ENCODE measurements around the gene TP53BP2. TPM values are rescaled to one million over a fixed set of nuclear protein-coding genes. Genes with fewer than 3 reads are reported as not detected.

Gene TP53BP2
- total RNA-seq, 2 experiments from 2014 or later = 46.6 to 56.2 TPM

DNA sequence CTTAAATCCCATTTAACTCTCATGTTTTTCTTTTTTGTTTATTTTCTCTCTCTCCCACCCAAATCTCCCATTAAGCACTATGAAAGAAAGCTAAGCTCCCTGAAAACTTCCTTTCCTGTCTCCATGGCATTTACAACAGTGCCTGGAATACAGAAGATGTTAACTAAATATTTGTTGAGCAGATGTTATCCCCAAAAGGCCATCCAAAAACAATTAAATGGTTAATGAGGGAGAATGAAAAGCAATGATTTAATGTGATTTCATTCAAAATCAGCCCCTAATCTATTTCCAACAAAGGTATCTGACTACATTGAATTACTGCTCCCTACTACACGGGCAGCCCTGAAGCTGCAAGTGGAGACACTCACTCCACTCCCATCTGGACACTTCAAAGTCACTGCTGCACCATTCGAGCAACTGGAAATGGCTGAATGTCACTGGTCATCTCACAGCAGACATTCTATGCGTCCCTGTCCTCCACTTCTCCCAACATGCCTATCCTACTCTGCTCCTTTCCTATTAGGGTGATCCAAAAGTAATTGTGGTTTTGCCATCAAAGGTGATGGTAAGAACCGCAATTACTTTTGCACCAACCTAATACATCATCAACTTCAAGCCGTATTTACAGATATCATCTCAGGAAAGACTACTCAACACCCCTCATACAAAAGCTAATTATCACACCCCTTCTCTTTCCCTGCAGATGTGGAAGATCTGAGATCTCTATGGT lies 7.5 kb downstream of the TP53BP2 start:
- H3K27ac Mint-ChIP-seq = peak overlapping the region; percentile 44
- intact Hi-C loops (cut with DNase I, micrococcal nuclease) = loop anchor here (10.0 kb wide), 2 partner anchors 347 to 1183 kb away; partner anchors contain the start of gene DEGS1 (in 1 of the 2)
- DNase-seq (no peak), ATAC-seq (no peak)
- H3K36me3 Mint-ChIP-seq (ENCODE audit: low read depth) = peaks cover 4% of the 10 kb centered on the region
- ChIA-PET CTCF (interaction anchor here (0.6 to 0.9 kb wide), 2 partner anchors 8 to 62 kb away, joined by 3 to 4 read pairs; no protein-coding TSS in a partner anchor), POLR2A (interaction anchor here (0.6 kb wide), 2 partner anchors 784 to 1128 kb away, joined by 3 to 4 read pairs; no protein-coding TSS in a partner anchor)
- no peaks in the 10 kb centered on the region for H3K27me3 Mint-ChIP-seq
- H3K4me3 Mint-ChIP-seq = no peak overlapping the region
- peaks cover 41% of the 10 kb centered on the region for H3K4me1 Mint-ChIP-seq
- H3K9me3 Mint-ChIP-seq (ENCODE audit: low read depth) = peaks cover 3% of the 10 kb centered on the region

DNA sequence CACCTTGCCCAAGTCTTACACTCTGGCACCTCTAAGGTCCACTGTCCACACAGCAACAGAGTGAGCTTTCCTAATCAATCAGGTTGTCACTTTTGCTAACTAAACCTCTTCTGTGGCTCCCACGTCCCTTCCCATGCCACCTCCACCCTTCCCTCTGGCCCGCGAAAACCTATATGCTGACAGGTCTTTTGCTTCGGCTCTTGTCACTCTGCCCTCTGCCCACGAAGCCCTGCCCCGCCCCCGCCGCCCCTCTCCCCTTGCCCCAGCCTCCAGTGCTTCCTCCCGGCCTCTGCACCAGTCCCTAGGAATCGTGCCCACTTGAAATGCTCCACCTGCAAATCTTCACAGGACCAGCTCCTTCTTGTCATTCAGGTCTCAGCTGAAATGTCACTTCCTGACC lies 8.1 kb downstream of the TP53BP2 start:
- CTCF ChIA-PET = interaction anchor here (0.6 kb wide), 1 partner anchor 9 kb away, joined by 3 read pairs; no protein-coding TSS in a partner anchor
- Mint-ChIP-seq H3K9me3 (ENCODE audit: low read depth) (peaks cover 3% of the 10 kb centered on the region), H3K27me3 (no peaks in the 10 kb centered on the region), H3K27ac (peak overlapping the region; percentile 52), H3K4me3 (no peak overlapping the region), H3K4me1 (peaks cover 37% of the 10 kb centered on the region), H3K36me3 (ENCODE audit: low read depth) (peaks cover 4% of the 10 kb centered on the region)
- ATAC-seq = no peak
- DNase-seq = no peak
- intact Hi-C loops (cut with DNase I, micrococcal nuclease) = loop anchor here (10.0 kb wide), 2 partner anchors 347 to 1183 kb away; partner anchors contain the start of gene DEGS1 (in 1 of the 2)
- POLR2A ChIA-PET = interaction anchor here (2.6 kb wide), 1 partner anchor 8 kb away, joined by 22 read pairs; the partner anchor contains the start of gene TP53BP2

DNA sequence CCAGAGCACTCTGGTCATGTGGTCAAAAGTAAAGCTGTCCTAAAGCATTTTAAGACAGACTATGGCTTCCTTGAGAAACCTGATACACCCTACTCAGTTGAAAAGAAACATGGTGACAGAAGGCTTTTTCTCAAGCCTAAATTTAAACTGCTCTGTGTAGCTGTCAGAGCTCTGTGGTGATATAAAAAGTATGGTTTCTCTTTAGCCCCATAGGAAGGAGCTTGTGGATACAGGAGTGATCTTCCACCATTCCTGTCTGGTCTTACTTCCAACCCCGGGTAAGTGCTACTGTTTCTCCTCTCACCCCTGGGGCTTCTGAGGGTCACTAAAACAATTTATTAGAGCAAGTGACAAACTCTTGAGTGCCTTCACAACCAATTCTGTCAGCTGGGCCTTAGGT lies 8.5 kb downstream of the TP53BP2 start:
- peaks cover 3% of the 10 kb centered on the region for H3K9me3 Mint-ChIP-seq (ENCODE audit: low read depth)
- ATAC-seq (no peak), DNase-seq (no peak)
- H3K36me3 Mint-ChIP-seq (ENCODE audit: low read depth) = peaks cover 4% of the 10 kb centered on the region
- intact Hi-C loops (cut with DNase I, micrococcal nuclease) = loop anchor here (10.0 kb wide), 2 partner anchors 348 to 1182 kb away; partner anchors contain the start of gene DEGS1 (in 1 of the 2)
- H3K27me3 Mint-ChIP-seq = no peaks in the 10 kb centered on the region
- POLR2A ChIA-PET = interaction anchor here (2.6 kb wide), 1 partner anchor 9 kb away, joined by 22 read pairs; the partner anchor contains the start of gene TP53BP2
- CTCF ChIA-PET = interaction anchor here (0.6 kb wide), 1 partner anchor 9 kb away, joined by 3 read pairs; no protein-coding TSS in a partner anchor
- H3K4me1 Mint-ChIP-seq = peaks cover 34% of the 10 kb centered on the region
- no peak overlapping the region for H3K27ac Mint-ChIP-seq
- no peak overlapping the region for H3K4me3 Mint-ChIP-seq

DNA sequence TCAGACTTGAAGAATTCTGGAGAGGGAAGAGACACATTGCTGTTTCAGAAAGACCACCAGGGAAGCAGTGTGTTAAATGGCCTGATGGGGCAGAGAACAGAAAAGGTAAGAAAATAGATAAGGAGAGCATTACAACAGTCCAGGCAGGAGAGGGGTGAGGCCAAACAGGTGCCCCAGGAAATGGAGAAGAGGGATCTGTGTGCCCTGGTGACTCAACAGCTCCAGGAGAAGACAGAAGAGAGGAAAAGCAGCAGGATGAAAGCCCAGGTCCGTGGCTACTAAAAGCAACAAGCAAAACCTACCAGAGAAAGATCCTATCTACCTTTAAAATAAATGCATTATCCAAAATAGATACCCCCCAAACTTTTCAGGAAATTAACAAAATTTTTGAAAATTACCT lies 9.2 kb downstream of the TP53BP2 start:
- DNase-seq (no peak), ATAC-seq (no peak)
- H3K9me3 Mint-ChIP-seq (ENCODE audit: low read depth) = peaks cover 3% of the 10 kb centered on the region
- no peak overlapping the region for H3K4me3 Mint-ChIP-seq
- H3K36me3 Mint-ChIP-seq (ENCODE audit: low read depth) = peaks cover 4% of the 10 kb centered on the region
- ChIA-PET POLR2A (interaction anchor here (2.6 kb wide), 1 partner anchor 9 kb away, joined by 22 read pairs; the partner anchor contains the start of gene TP53BP2), CTCF (interaction anchor here (1.6 kb wide), 1 partner anchor 8 kb away, joined by 4 read pairs; no protein-coding TSS in a partner anchor)
- H3K4me1 Mint-ChIP-seq = peaks cover 32% of the 10 kb centered on the region
- H3K27me3 Mint-ChIP-seq = no peaks in the 10 kb centered on the region
- intact Hi-C loops (cut with DNase I, micrococcal nuclease) = loop anchor here (10.0 kb wide), 2 partner anchors 348 to 1182 kb away; partner anchors contain the start of gene DEGS1 (in 1 of the 2)
- H3K27ac Mint-ChIP-seq = no peak overlapping the region

DNA sequence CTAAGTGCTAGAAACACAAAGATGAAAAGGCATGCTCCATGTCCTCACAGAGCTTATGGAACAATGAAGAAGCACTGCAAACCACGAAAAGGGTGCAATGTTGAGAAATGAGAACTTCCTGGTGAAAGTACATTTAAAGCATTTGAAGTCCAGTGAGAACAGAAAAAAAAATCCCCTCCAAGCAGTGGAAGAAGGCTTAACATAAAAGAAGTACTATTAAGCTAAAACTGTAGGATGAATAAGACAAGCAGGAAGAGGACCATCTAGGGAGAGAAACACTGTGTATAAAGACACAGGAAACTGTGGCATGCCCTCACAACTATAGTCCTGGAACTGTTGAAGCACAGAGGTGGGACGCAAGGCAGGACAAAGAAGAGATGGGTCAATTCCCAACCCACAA lies 10.0 kb downstream of the TP53BP2 start:
- no peak for DNase-seq
- intact Hi-C loops (cut with DNase I, micrococcal nuclease) = loop anchor here (2.0 to 10.0 kb wide), 3 partner anchors 109 to 1181 kb away; partner anchors contain the start of gene DEGS1 (in 1 of the 2)

DNA sequence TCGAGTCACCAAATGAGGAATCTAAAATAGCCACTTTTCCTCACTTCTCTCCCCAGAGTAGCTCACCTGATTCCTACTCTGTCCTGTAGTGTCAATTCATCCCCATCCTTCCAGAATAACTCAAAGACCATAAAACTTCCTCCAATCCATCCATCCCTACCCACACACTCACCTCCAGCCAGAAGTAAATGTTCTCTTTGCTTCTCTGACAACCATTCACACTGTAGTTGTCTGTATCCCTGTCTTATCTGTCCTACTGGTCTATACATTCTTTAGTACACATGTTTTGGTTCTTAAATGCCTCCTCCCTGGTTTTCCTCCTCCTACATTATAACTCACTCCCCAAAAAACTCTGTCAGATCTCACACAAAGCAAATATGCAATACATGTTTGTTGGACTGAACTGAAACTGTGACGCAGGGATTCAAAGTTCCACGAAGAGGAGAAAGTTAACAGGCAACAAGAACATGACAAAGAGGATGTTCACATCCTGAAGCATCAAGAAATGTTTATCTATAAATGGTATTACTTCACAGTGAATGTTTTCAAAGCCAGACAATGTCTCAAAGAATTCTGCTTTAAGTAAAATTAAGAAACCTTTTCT lies 11.0 kb downstream of the TP53BP2 start:
- ATAC-seq (peak; percentile 17), DNase-seq (peak; percentile 52)
- Mint-ChIP-seq H3K4me3 (no peak overlapping the region), H3K27ac (no peak overlapping the region), H3K36me3 (ENCODE audit: low read depth) (peaks cover 1% of the 10 kb centered on the region), H3K27me3 (no peaks in the 10 kb centered on the region), H3K9me3 (ENCODE audit: low read depth) (no peaks in the 10 kb centered on the region), H3K4me1 (peaks cover 27% of the 10 kb centered on the region)
- ChIA-PET POLR2A (no interaction called here), CTCF (interaction anchor here (0.7 to 2.5 kb wide), 2 partner anchors 8 to 320 kb away, joined by 3 to 22 read pairs; no protein-coding TSS in a partner anchor)
- intact Hi-C loops (cut with DNase I, micrococcal nuclease) = loop anchor here (2.0 to 10.0 kb wide), 5 partner anchors 108 to 1180 kb away; partner anchors contain the start of genes DEGS1 (in 1 of the 2) and WDR26 (in 1 of the 2)

More for the DNA sequence above, 10.0 kb downstream of the TP53BP2 start:
- peak; percentile 8 for ATAC-seq
- peaks cover 30% of the 10 kb centered on the region for H3K4me1 Mint-ChIP-seq
- H3K9me3 Mint-ChIP-seq (ENCODE audit: low read depth) = peaks cover 3% of the 10 kb centered on the region
- no peak overlapping the region for H3K27ac Mint-ChIP-seq
- H3K36me3 Mint-ChIP-seq (ENCODE audit: low read depth) = peaks cover 4% of the 10 kb centered on the region
- no peaks in the 10 kb centered on the region for H3K27me3 Mint-ChIP-seq
- CTCF ChIA-PET = interaction anchor here (0.9 to 1.6 kb wide), 3 partner anchors 9 to 32 kb away, joined by 3 to 4 read pairs (median 4); no protein-coding TSS in a partner anchor
- H3K4me3 Mint-ChIP-seq = no peak overlapping the region
- POLR2A ChIA-PET = interaction anchor here (0.6 to 2.6 kb wide), 3 partner anchors 10 to 708 kb away, joined by 3 to 22 read pairs (median 4); partner anchors contain the start of gene TP53BP2

DNA sequence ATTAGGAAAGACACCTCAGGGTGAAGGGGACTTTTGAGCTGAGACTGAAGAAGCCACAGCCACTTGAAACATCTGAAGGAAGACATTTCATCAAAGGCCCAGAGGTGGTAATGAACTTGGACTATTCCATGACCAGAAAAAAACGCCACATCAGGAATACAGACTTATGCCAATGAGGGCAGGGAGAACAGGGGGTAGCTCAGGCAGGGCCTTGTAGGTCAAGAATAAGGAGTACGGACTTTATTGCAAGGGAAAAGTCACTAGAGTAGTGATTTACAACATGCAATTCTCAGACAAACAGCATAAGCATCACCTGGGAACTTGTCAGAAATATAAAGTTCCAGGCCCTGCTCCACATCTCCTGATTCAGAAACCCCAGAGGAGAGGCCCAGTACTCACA lies 11.8 kb downstream of the TP53BP2 start:
- Mint-ChIP-seq H3K36me3 (ENCODE audit: low read depth) (peaks cover 2% of the 10 kb centered on the region), H3K4me3 (no peak overlapping the region), H3K27me3 (no peaks in the 10 kb centered on the region), H3K9me3 (ENCODE audit: low read depth) (no peaks in the 10 kb centered on the region), H3K4me1 (peaks cover 32% of the 10 kb centered on the region), H3K27ac (no peak overlapping the region)
- CTCF ChIA-PET = interaction anchor here (0.7 to 2.5 kb wide), 3 partner anchors 9 to 319 kb away, joined by 3 to 22 read pairs (median 6); no protein-coding TSS in a partner anchor
- intact Hi-C loops (cut with DNase I, micrococcal nuclease) = loop anchor here (2.0 to 10.0 kb wide), 5 partner anchors 107 to 1179 kb away; partner anchors contain the start of genes DEGS1 (in 1 of the 2) and WDR26 (in 1 of the 2)
- no peak for ATAC-seq
- POLR2A ChIA-PET = interaction anchor here (0.8 to 2.2 kb wide), 2 partner anchors 10 to 12 kb away, joined by 3 to 13 read pairs; no protein-coding TSS in a partner anchor
- DNase-seq = no peak

DNA sequence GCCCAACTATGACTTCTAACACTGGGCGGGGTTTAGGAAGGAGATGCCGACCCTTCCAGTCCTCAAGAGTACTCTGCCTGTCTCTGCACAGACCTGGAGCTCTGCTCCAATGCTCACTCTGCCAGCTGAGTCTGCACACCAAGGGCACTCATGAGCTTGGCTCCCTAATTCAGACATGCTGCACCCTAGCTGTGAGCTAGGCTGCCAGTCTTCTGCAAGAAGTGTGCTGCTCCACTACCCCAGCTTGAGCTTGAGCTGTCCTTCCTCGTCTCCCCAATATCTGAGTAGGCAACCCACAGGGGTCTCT lies 13.2 kb downstream of the TP53BP2 start:
- H3K36me3 Mint-ChIP-seq (ENCODE audit: low read depth) = peaks cover 8% of the 10 kb centered on the region
- H3K4me1 Mint-ChIP-seq = peaks cover 27% of the 10 kb centered on the region
- POLR2A ChIA-PET = interaction anchor here (0.9 to 2.2 kb wide), 3 partner anchors 9 to 14 kb away, joined by 4 to 13 read pairs (median 9); partner anchors contain the start of gene TP53BP2
- ATAC-seq (peak; percentile 41), DNase-seq (peak; percentile 57)
- no peak overlapping the region for H3K4me3 Mint-ChIP-seq
- no peak overlapping the region for H3K27ac Mint-ChIP-seq
- no peaks in the 10 kb centered on the region for H3K27me3 Mint-ChIP-seq
- intact Hi-C loops (cut with DNase I, micrococcal nuclease) = loop anchor here (1.0 to 10.0 kb wide), 9 partner anchors 12 to 1178 kb away; partner anchors contain the start of genes DEGS1 (in 2 of the 2), TP53BP2 (in 1 of the 2) and WDR26 (in 1 of the 2)
- CTCF ChIA-PET = interaction anchor here (0.6 to 2.5 kb wide), 3 partner anchors 10 to 532 kb away, joined by 4 to 22 read pairs (median 5); no protein-coding TSS in a partner anchor
- no peaks in the 10 kb centered on the region for H3K9me3 Mint-ChIP-seq (ENCODE audit: low read depth)

DNA sequence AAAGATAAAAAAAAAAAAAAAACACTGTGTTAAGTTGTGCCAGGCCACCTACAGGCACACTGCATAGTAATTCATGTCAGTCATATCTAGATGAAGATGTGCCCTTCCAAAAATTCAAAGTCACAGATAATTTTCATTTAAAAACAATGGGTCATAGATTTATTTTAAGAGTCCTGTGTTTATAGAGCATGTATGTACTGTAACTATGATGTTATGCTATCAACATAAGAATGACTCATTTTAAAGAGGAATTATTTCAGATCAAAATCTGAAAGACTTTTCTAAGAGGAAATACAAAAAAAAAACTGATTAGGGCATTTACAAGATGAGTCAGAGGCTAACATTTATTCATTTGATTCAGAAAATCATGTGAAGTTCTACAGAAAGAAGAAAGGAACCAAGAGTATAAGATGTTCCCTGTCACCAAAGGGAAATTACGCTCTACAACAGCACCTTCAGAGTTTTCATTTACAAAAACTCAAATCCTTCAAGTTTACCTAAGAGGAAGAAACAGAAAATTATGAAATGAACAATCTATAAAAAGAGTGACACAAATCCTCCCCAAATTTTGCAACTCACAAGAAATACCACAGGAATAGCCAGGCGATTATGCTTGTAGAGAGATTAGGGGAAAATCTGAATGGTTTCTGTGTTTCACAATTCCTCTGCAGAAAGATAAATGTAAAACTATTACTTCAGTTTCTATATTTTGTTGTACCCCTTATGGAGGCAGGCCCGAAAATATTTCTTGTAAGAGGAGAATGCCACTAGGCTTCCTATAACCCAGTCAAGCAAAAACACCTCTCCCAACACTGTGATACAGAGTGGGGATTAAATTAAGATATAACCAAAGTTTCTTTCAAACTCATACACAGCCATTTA lies 13.8 kb downstream of the TP53BP2 start:
- peaks cover 8% of the 10 kb centered on the region for H3K36me3 Mint-ChIP-seq (ENCODE audit: low read depth)
- H3K4me3 Mint-ChIP-seq = no peak overlapping the region
- ATAC-seq = peak; percentile 71
- peaks cover 29% of the 10 kb centered on the region for H3K4me1 Mint-ChIP-seq
- no peaks in the 10 kb centered on the region for H3K9me3 Mint-ChIP-seq (ENCODE audit: low read depth)
- CTCF ChIA-PET = interaction anchor here (0.6 to 2.5 kb wide), 5 partner anchors 11 to 532 kb away, joined by 3 to 22 read pairs (median 4); no protein-coding TSS in a partner anchor
- H3K27ac Mint-ChIP-seq = no peak overlapping the region
- H3K27me3 Mint-ChIP-seq = no peaks in the 10 kb centered on the region
- POLR2A ChIA-PET = interaction anchor here (1.2 to 2.2 kb wide), 3 partner anchors 10 to 14 kb away, joined by 9 to 14 read pairs (median 13); partner anchors contain the start of gene TP53BP2
- no peak for DNase-seq
- intact Hi-C loops (cut with DNase I, micrococcal nuclease) = loop anchor here (1.0 to 10.0 kb wide), 9 partner anchors 12 to 1177 kb away; partner anchors contain the start of genes DEGS1 (in 2 of the 2), TP53BP2 (in 1 of the 2) and WDR26 (in 1 of the 2)
